K562 (cell line): Measurements from ENCODE around the gene REX1BD. TPM values are rescaled to one million over a fixed set of nuclear protein-coding genes. Genes with fewer than 3 reads are reported as not detected.
A peak's percentile ranks its signal among the peaks of the same experiment; 100 is the strongest.

Source experiments
- BMI1 ChIP-seq: fragments of 150-350 bp; IDR thresholded peaks from 2 replicates; pipeline ENCODE4 v1.6.1; 2014; ENCODE audit warnings: low read length
- CBX1 ChIP-seq: sonication (generic); IDR thresholded peaks from 2 replicates; pipeline ENCODE4 v1.6.1; 2016; ENCODE audit warnings: antibody characterized with exemption, low read depth, mild to moderate bottlenecking
- DACH1 ChIP-seq: fragments of 450-650 bp; IDR thresholded peaks from 2 replicates; pipeline ENCODE4 v1.6.1; 2018; ENCODE audit not compliant: partially characterized antibody
- DLX4 ChIP-seq: fragments of 250-450 bp; sonication (Bioruptor Pico); IDR thresholded peaks from 2 replicates; pipeline ENCODE4 v1.6.1; 2021; ENCODE audit warnings: mild to moderate bottlenecking
- E2F8 ChIP-seq: fragments of 450-650 bp; IDR thresholded peaks from 2 replicates; pipeline ENCODE4 v1.7.1; 2018; ENCODE audit warnings: mild to moderate bottlenecking, low read depth; ENCODE audit not compliant: partially characterized antibody
- ESRRB ChIP-seq: fragments of 250-450 bp; sonication (Bioruptor Pico); IDR thresholded peaks from 2 replicates; pipeline ENCODE4 v1.5.0; 2020; ENCODE audit warnings: mild to moderate bottlenecking, moderate library complexity, borderline replicate concordance
- HDAC1 ChIP-seq, 2 experiments: fragments of 450-650 bp; IDR thresholded peaks; 2 replicates each; pipeline ENCODE4 v1.6.1; 2016 to 2017; ENCODE audit warnings: inconsistent platforms in 1 of 2, mild to moderate bottlenecking in 1 of 2, moderate library complexity in 1 of 2
- HIVEP1 ChIP-seq: fragments of 250-450 bp; sonication (Bioruptor Pico); IDR thresholded peaks from 2 replicates; pipeline ENCODE4 v1.4.0; 2020; ENCODE audit warnings: mild to moderate bottlenecking
- JUNB ChIP-seq: fragments of 450-650 bp; formaldehyde crosslinking; conservative IDR thresholded peaks from 2 replicates; pipeline ENCODE4 v1.4.0; 2020; ENCODE audit warnings: mild to moderate bottlenecking
- KDM5B ChIP-seq: fragments of 200-600 bp; sonication (generic); IDR thresholded peaks from 2 replicates; pipeline ENCODE4 v1.6.1; 2012; ENCODE audit warnings: low read depth, mild to moderate bottlenecking, moderate library complexity, low read length, control low read depth, inconsistent platforms; ENCODE audit not compliant: insufficient replicate concordance
- NELFE ChIP-seq: IDR thresholded peaks from 2 replicates; pipeline ENCODE4 v1.6.1; 2011; ENCODE audit warnings: mild to moderate bottlenecking; ENCODE audit not compliant: insufficient read depth, insufficient read length
- PRPF4 ChIP-seq: fragments of 200-400 bp; formaldehyde crosslinking; IDR thresholded peaks from one replicate; pipeline ENCODE4 v1.6.1; 2017; ENCODE audit warnings: low read length, low read depth, mild to moderate bottlenecking; ENCODE audit not compliant: insufficient read depth, poor library complexity, severe bottlenecking
- TCFL5 ChIP-seq: fragments of 250-450 bp; sonication (Bioruptor Pico); conservative IDR thresholded peaks from 2 replicates; pipeline ENCODE4 v1.6.1; 2021; ENCODE audit warnings: mild to moderate bottlenecking, moderate library complexity, matching md5 sums
- TFAP4 ChIP-seq: sonication (generic); formaldehyde crosslinking; IDR thresholded peaks from 2 replicates; pipeline ENCODE4 v1.8.0; 2022; ENCODE audit warnings: missing genetic modification reagents, mild to moderate bottlenecking, moderate library complexity, borderline replicate concordance
- ZNF12 ChIP-seq: sonication (generic); formaldehyde crosslinking; IDR thresholded peaks from 2 replicates; pipeline ENCODE4 v1.4.0; 2020; ENCODE audit warnings: mild to moderate bottlenecking, missing genetic modification reagents
- ZNF644 ChIP-seq: fragments of 200-800 bp; sonication (Bioruptor generic); IDR thresholded peaks from 2 replicates; pipeline ENCODE4 v1.6.1; 2016; ENCODE audit warnings: low read depth, missing genetic modification characterization, missing compliant biosample characterization
- ZNF778 ChIP-seq: fragments of 450-650 bp; formaldehyde crosslinking; IDR thresholded peaks from 2 replicates; pipeline ENCODE4 v1.4.0; 2020; ENCODE audit warnings: mild to moderate bottlenecking, moderate library complexity
- polyA plus RNA-seq, 8 experiments: library from polyadenylated mRNA; depleted of rRNA in 4 of 8; stranded (reverse) in 5 of 8; unstranded in 3 of 8; fragments of >200 nt; fragmentation: Nextera tagmentation in 2 of 8; fragmentation: Illumina TruSeq in 1 of 8; extraction: Ambion mirVana in 2 of 8; extraction: Trizol in 1 of 8; gene quantifications; 2 replicates each; pipeline versions ENCODE4 v1.2.1 to v1.2.3, GENCODE V29; 2011 to 2014; ENCODE audit warnings: inconsistent platforms in 1 of 8, missing spikeins in 1 of 8
- total RNA-seq, 7 experiments: library from RNA; depleted of rRNA in 6 of 7; stranded (reverse); fragments of >200 nt in 6 of 7; fragmentation: Illumina TruSeq in 2 of 7; extraction: Trizol in 2 of 7; gene quantifications; 2 replicates each; pipeline versions ENCODE4 v1.2.1 to v1.2.3, GENCODE V29; 2011 to 2021; ENCODE audit warnings: low replicate concordance in 1 of 7
- TF ChIP-seq, protein P1 (sequence below): sonication (generic); formaldehyde crosslinking; IDR thresholded peaks from 2 replicates; pipeline ENCODE4 v1.8.1; 2023; ENCODE audit warnings: missing genetic modification reagents, mild to moderate bottlenecking, borderline replicate concordance

Gene REX1BD
- total and polyA plus RNA-seq, 9 of the 15 experiments (the other 6 are each of a cell fraction or from before 2014, with no cell fraction given), result 1.9 to 136 (median 13.8) TPM

GRCh38 chr19:18589380-18590272 lies 1.0 kb downstream of the REX1BD start (continued):
- no peak for TF ChIP-seq ESRRB (CRISPR knock-in tag)
- TF ChIP-seq CBX1, result peak; percentile 83; the same call in 1 of the 2 replicates
- no peak for TF ChIP-seq HIVEP1 (CRISPR knock-in tag)
- TF ChIP-seq NELFE, result no peak
- peak; percentile 79 for TF ChIP-seq TFAP4
- no peak for TF ChIP-seq DLX4 (CRISPR knock-in tag)
- TF ChIP-seq HDAC1 (IDR thresholded peaks at IDR 0.05), result peak in 1 of 2 experiments; percentile 91; a peak in 2 of 4 replicates
- TF ChIP-seq KDM5B, result no peak
- TF ChIP-seq DACH1, result no peak
- TF ChIP-seq PRPF4, result no peak
- TF ChIP-seq ZNF778 (CRISPR knock-in tag), result no peak
- no peak for TF ChIP-seq BMI1
- TF ChIP-seq, protein P1, sequence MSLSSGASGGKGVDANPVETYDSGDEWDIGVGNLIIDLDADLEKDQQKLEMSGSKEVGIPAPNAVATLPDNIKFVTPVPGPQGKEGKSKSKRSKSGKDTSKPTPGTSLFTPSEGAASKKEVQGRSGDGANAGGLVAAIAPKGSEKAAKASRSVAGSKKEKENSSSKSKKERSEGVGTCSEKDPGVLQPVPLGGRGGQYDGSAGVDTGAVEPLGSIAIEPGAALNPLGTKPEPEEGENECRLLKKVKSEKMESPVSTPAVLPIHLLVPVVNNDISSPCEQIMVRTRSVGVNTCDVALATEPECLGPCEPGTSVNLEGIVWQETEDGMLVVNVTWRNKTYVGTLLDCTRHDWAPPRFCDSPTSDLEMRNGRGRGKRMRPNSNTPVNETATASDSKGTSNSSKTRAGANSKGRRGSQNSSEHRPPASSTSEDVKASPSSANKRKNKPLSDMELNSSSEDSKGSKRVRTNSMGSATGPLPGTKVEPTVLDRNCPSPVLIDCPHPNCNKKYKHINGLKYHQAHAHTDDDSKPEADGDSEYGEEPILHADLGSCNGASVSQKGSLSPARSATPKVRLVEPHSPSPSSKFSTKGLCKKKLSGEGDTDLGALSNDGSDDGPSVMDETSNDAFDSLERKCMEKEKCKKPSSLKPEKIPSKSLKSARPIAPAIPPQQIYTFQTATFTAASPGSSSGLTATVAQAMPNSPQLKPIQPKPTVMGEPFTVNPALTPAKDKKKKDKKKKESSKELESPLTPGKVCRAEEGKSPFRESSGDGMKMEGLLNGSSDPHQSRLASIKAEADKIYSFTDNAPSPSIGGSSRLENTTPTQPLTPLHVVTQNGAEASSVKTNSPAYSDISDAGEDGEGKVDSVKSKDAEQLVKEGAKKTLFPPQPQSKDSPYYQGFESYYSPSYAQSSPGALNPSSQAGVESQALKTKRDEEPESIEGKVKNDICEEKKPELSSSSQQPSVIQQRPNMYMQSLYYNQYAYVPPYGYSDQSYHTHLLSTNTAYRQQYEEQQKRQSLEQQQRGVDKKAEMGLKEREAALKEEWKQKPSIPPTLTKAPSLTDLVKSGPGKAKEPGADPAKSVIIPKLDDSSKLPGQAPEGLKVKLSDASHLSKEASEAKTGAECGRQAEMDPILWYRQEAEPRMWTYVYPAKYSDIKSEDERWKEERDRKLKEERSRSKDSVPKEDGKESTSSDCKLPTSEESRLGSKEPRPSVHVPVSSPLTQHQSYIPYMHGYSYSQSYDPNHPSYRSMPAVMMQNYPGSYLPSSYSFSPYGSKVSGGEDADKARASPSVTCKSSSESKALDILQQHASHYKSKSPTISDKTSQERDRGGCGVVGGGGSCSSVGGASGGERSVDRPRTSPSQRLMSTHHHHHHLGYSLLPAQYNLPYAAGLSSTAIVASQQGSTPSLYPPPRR (CRISPR knock-in tag), result 0 out of 2 replicates have a peak, but pooled peaks have one; percentile 54
- TF ChIP-seq JUNB (CRISPR knock-in tag), result no peak
- no peak for TF ChIP-seq E2F8
- no peak for TF ChIP-seq TCFL5 (CRISPR knock-in tag)
- TF ChIP-seq ZNF644 (tag), result no peak
- peak; percentile 21; the same call in 1 of the 2 replicates for TF ChIP-seq ZNF12
